ENCODE results near the gene CTNNBIP1.
"Not testable (repeated sequence)": the region's sequence is repeated elsewhere in the genome, so short reads cannot be mapped to it uniquely, and the experiment has no call there.

Gene CTNNBIP1, protein sequence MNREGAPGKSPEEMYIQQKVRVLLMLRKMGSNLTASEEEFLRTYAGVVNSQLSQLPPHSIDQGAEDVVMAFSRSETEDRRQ

GRCh38 chr1:9910076-9910422, at the start of gene CTNNBIP1:
Gene CTNNBIP1 (minus strand): TSS chr1:9910269. CDS start chr1:9872064, 38,205 bp downstream.
- DNase-seq = peak; percentile 70

DNA sequence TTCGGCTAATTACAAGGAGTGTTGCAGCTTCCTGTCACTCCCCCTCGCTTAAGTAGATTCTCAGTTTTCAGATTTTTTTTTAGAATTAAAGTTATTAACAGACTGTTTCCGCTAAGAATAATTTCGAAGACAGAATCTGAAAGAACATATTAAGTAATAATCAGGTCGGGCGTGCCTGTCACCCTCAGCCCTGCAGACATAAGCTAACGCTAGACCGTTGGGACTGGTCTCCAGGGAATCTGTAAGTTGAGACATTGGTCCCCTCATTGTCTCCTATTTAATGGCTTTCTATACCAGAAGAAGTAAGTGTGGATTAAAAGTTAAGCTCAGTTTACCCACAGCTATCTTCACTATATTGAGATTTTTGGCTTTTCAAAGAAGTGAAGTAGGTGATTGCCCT, 47.7 kb upstream of the CTNNBIP1 start:
- DNase-seq = no peak

DNA sequence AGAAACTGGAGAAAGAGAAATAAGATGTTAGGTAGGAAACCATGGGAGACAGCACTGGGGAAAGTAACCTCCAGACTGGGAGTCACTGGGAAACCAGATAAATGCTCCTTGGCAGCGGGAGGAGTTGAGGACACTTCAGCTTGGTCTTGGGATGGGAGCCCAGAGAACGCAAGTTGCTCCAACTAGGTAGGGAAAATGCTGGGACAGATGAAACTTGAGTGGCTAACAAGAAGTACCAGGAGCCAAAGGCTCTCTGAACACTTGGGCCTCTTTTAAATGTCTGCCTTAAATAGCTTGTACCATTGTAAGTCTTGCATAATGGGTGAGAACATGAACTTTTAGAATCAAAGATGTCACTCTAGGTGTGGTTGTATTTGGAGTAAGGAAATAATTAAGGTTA, 36.2 kb upstream of the CTNNBIP1 start:
- DNase-seq = no peak

GRCh38 chr1:9942939-9943788, 33.1 kb upstream of the CTNNBIP1 start, which contains the start of the genes LZIC and NMNAT1:
Gene LZIC (minus strand): TSS chr1:9943391. CDS start chr1:9936619, 6,772 bp downstream.
Gene NMNAT1 (plus strand): TSS chr1:9943475. CDS start chr1:9972074, 28,599 bp downstream.
- peak; percentile 64 for DNase-seq

DNA sequence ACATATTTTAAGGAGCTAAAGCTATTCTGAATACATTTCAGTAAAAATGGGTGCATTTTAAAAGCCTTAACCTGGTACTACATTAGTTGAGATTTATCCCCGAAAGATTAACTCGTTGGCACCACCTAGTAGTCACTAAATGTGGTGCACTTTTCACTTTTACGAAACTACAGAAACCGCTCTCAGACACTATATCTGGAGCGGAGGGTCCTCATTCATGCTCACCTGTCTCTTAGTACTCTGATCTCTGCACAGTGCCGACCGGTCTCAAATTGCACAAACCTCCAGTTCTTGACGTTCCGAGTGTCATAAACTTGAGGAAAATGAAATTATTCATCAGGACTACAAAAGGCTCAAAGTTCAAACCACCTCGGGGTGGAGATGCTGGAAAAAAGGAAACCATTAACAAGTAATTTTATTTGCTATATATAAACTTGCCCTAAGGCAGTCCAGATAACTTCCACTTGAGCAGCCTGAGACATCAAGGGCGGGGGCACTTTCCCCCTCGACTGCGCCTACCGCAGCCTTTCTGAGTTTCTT, 32.4 kb upstream of the CTNNBIP1 start:
- DNase-seq = no peak

DNA sequence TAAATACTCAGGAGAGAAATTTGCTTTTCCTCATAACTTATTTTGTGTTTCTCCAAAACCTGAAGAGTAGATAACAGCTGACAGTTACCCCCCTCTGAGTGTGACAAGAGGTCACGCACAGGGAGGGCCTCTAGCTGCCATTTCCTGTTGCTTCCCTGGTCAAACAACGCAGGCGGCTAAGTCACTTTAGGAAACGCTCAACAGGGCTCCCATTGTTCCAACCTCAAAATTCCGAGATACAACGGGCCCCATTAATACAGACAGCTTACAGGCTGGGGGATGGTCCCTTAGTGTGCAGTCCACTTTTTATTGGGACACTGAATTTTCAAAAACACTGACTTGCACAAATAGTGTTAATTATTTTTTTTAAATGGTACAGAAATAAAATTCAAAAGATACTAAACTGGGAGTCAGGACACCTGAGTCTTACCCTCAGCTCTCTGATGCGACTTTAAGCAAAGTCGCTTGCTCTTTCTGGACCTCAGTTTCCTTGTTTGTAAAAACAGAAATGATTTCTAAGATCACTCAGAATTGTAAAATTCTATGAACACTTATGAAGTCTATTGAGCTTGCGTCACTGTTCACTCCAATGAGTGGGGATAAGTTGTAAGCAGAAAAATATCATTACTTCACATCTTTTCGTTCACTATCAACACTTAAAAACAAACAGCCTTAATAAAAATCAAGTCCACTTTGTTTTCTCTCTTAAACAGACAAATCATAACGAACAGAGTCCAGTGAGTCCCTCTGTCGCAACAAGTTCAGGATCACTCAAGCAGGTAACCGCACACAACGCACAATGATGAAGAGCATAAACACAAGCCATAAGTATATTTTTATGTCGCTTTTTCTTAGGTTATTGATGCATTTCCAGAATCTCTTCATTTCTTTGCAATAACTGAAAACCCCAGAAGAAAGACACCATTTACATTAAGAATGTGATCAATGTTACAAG, 19.6 kb upstream of the CTNNBIP1 start:
- no peak for DNase-seq

- DNase-seq = no peak
Measured at GRCh38 chr1:9927259-9927658, 17.2 kb upstream of the CTNNBIP1 start.

DNA sequence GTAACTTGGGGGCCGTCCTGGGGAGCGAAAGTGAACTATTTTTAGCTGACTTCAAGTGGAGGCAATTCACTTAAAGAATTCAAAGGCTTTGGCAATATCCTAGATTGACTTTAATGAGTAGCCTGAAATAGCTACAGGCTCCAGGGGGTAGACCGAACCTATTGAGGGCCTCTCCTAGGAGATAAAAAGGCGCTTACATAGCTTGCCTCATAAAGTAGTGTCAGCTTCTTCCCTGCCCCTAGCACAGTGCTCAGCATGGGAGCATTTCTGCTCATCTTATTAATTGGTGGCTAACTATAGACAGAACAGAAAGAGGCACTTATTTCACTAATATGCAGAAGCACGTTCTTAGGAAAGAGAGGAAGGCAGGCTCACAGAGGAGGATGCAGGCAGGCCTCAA, 12.3 kb upstream of the CTNNBIP1 start:
- DNase-seq = no peak

- DNase-seq = no peak
Measured at GRCh38 chr1:9920606-9921005, 10.5 kb upstream of the CTNNBIP1 start.

DNA sequence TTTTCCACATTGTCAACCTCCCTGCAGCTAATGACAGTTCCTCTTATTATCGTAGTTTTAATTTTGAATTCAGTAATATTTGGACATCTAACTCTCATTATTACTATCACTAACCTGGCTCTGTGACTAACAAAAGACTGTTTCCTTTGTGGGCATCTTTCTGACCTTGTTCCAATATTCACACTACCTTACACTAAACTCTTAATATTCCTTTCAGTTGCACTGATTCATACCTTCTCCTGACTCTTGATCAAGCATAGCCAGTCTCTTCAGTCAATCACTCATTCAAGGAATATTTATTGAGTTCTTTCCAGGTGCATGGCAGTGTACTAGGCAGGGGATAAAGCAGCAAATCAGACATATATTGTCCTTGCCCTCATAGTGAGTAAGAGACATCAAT, 7.8 kb upstream of the CTNNBIP1 start:
- no peak for DNase-seq

GRCh38 chr1:9917495-9917894, 7.4 kb upstream of the CTNNBIP1 start:
- DNase-seq = not testable (repeated sequence)

GRCh38 chr1:9916452-9916851, 6.4 kb upstream of the CTNNBIP1 start:
- no peak for DNase-seq

- no peak for DNase-seq
Measured at GRCh38 chr1:9914610-9914937, 4.5 kb upstream of the CTNNBIP1 start.

DNA sequence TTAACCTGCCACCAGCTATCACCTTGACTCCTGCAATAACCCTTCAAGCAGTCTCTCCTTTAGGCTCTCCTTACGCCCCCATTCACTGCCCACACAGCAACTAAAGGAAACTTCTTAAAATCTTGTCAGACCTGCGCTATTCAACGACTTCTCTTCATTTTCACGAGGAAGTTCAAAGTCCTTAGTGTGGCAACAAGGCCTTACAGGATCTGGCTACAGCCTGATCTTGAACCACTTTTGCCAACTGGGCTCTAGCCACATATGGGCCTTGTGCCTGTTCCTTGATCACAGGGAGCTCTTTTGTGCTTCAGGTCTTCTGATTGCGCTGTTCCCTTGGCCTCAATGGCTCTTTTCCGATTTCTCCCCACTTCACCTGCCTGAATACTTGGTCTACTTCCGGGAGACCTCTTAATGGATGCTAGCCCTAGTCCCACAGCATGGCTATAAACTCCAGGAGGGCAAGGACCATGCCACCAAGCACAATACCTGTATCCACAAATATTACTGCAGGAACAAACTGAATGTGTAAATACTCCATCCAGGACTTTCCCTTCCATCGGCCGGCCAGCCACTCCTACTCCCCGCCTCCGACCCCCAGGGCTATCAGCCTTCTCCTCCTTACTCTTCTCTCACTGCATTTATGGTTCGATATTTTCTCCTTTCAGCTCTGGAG, 2.3 kb upstream of the CTNNBIP1 start:
- no peak for DNase-seq

DNA sequence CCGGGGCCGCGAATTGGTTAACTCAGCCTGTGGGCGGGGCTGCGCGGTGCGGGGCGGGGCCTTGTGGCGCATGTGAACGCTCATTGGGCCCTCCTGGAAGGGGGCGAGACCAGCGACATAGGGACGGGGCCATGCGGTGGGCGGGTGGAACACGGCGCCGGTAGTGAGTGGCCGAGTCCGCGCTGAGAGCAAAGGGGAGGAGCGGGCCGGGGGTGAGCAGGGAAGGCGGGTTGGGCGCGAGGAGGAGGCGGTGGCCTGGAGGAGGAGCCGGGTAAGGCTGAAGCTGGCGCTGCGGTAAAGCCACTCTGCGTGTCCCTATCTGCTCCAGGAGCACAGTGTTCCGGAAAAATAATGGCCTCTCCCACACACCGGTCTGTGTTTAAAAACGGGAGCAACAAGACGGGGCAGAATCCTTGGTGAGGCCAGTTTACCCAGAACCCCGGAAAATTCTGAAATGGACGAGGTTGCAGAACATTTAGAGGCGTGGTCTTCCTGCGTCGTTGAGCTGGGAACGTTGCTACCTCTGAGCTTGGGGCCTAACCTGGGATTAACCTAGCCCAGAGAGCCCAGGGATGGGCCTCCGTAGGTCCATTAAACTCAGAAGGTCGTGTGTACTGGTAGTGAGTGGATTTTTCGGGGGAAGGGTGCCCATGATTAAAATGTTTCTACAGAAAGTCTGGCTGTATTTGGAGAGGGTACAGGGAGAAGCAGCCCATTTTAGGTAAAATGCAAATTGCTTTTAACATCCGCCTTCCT, 532 bp upstream of the CTNNBIP1 start:
- DNase-seq = peak; percentile 80

GRCh38 chr1:9909234-9910046, 629 bp downstream of the CTNNBIP1 start:
- DNase-seq = no peak

GRCh38 chr1:9908871-9909233, 1.2 kb downstream of the CTNNBIP1 start:
- no peak for DNase-seq

DNA sequence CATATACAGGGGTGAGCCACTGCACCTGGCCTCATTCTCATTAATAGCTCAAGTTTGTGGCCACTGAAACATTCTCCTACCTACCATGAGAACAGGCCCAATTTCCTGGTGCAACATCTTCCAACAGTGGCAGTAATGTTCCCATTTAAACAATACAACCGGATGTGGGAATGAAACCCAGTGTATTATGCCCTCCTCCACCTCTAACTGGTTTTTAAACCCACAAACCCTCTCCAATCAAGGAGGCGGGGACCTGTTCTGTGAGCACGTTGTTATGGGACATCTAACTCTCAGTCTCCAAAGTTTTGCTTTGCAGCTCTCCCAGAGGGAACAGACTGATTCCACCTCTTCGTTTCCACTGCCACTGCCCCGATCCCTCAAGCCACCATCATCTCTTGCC, 2.6 kb downstream of the CTNNBIP1 start:
- no peak for DNase-seq

DNA sequence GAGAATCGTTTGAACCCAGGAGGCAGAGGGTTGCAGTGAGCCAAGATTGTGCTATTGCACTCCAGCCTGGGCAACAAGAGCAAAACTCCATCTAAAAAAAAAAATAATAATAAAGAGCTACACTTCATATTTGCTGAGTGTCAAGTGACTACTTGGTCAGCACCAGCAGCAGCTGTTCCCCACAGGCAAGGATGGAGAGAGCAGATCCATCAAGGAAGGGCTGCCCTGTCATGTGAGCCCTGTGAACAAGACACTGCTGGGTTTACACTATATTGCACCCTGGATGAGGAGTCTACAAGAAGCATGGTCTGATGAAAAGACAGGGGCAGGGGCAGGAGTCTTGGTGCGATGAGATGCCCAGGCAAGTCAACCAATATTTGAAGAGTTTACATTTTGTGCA, 3.6 kb downstream of the CTNNBIP1 start:
- DNase-seq = no peak

- DNase-seq = no peak
Measured at GRCh38 chr1:9905010-9905409, 5.1 kb downstream of the CTNNBIP1 start.

DNA sequence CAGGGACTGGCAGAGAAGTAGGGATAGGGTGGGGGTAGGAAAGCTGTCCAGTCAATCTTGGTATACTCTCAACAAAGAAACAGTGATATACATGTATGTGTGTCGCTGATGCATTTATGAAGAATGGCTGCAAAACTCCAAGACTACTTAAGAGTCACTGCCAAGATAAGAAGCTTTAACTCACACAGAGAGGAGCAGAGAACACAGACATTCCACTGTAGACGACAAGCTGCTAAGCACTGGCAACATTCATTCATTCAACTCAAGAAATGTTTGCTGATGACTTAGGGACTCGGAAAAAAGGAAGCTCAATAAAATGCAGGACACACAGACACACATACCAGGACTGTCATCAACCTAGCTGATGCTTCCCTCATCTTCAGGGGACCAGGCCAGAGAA, 5.5 kb downstream of the CTNNBIP1 start:
- DNase-seq = no peak

Measured in 8988T (cell line).